WTC11 (cell line): Measurements from ENCODE around the gene RXRA. TPM values are rescaled to one million over a fixed set of nuclear protein-coding genes. Genes with fewer than 3 reads are reported as not detected.
A peak's percentile ranks its signal among the peaks of the same experiment; 100 is the strongest.

Experiments used
- ATAC-seq: fragments of 200-7000 bp; cut with Tn5 transposase; 2 replicates; pipeline ENCODE4 v1.10.0; 2021; ENCODE audit warnings: mild to moderate bottlenecking, moderate library complexity
- CTCF ChIA-PET: fragments of 300-600 bp; sonication (Branson Sonifier 250); formaldehyde crosslinking; loops from one replicate; lab custom pipeline; 2021; ENCODE audit warnings: antibody characterized with exemption; lab: Charles Lee
- POLR2A ChIA-PET: fragments of 350-600 bp; sonication (Branson Sonifier 250); formaldehyde crosslinking; loops from one replicate; lab custom pipeline; 2021; ENCODE audit warnings: antibody characterized with exemption; lab: Charles Lee
- DNase-seq: peaks from one replicate; pipeline ENCODE4 v3.0.0; 2021; ENCODE audit warnings: low spot score
- H3K27ac Mint-ChIP-seq: 2 replicates; pipeline ENCODE4 v1.8.0; 2021; ENCODE audit warnings: mixed read lengths
- H3K27me3 Mint-ChIP-seq: 2 replicates; pipeline ENCODE4 v1.8.0; 2021; ENCODE audit warnings: low read depth, mild to moderate bottlenecking, moderate library complexity, mixed read lengths
- H3K36me3 Mint-ChIP-seq: 2 replicates; pipeline ENCODE4 v1.8.0; 2021; ENCODE audit warnings: mixed read lengths
- H3K4me1 Mint-ChIP-seq: 2 replicates; pipeline ENCODE4 v1.8.0; 2022; ENCODE audit warnings: mixed read lengths
- H3K4me3 Mint-ChIP-seq: 2 replicates; pipeline ENCODE4 v1.8.0; 2021; ENCODE audit warnings: mild to moderate bottlenecking, moderate library complexity, mixed read lengths
- H3K9me3 Mint-ChIP-seq: 2 replicates; pipeline ENCODE4 v1.8.0; 2021; ENCODE audit warnings: mixed read lengths
- FOXK1 ChIP-seq: sonication (generic); formaldehyde crosslinking; IDR thresholded peaks from 2 replicates; pipeline ENCODE4 v1.8.0; 2022; ENCODE audit warnings: mild to moderate bottlenecking, moderate library complexity, missing genetic modification reagents
- GRHL2 ChIP-seq: fragments of 250-450 bp; sonication (Bioruptor Pico); IDR thresholded peaks from 2 replicates; pipeline ENCODE4 v1.8.0; 2022; ENCODE audit warnings: mild to moderate bottlenecking, moderate library complexity; ENCODE audit not compliant: insufficient replicate concordance, severe bottlenecking
- IRF2 ChIP-seq: sonication (generic); formaldehyde crosslinking; IDR thresholded peaks from 2 replicates; pipeline ENCODE4 v1.8.0; 2022; ENCODE audit warnings: low read depth, missing genetic modification reagents, borderline replicate concordance
- MXD4 ChIP-seq: fragments of 250-450 bp; sonication (Bioruptor Pico); IDR thresholded peaks from 2 replicates; pipeline ENCODE4 v1.8.0; 2021; ENCODE audit warnings: mild to moderate bottlenecking, moderate library complexity, borderline replicate concordance
- PRRX2 ChIP-seq: fragments of 250-450 bp; sonication (Bioruptor Pico); IDR thresholded peaks from 2 replicates; pipeline ENCODE4 v1.8.0; 2021; ENCODE audit warnings: mild to moderate bottlenecking
- SP1 ChIP-seq: sonication (generic); formaldehyde crosslinking; conservative IDR thresholded peaks from 2 replicates; pipeline ENCODE4 v1.8.1; 2022; ENCODE audit warnings: missing genetic modification reagents
- ZNF121 ChIP-seq: sonication (generic); formaldehyde crosslinking; IDR thresholded peaks from 2 replicates; pipeline ENCODE4 v1.8.0; 2023; ENCODE audit warnings: missing genetic modification reagents
- ZNF671 ChIP-seq: fragments of 250-450 bp; sonication (Bioruptor Pico); IDR thresholded peaks from 2 replicates; pipeline ENCODE4 v1.8.0; 2021; ENCODE audit warnings: mild to moderate bottlenecking
- total RNA-seq: library from RNA; stranded (reverse); gene quantifications from 3 replicates; pipeline ENCODE4 v1.2.3, GENCODE V29; 2021
- TF ChIP-seq, protein P1 (sequence below): sonication (generic); formaldehyde crosslinking; IDR thresholded peaks from 2 replicates; pipeline ENCODE4 v1.8.0; 2022; ENCODE audit warnings: missing genetic modification reagents
- TF ChIP-seq, protein P2 (sequence below): sonication (generic); formaldehyde crosslinking; IDR thresholded peaks from 2 replicates; pipeline ENCODE4 v1.8.0; 2022; ENCODE audit warnings: mild to moderate bottlenecking, missing genetic modification reagents
- TF ChIP-seq, protein P3 (sequence below): sonication (generic); formaldehyde crosslinking; conservative IDR thresholded peaks from 2 replicates; pipeline ENCODE4 v1.8.1; 2022; ENCODE audit warnings: mild to moderate bottlenecking, missing genetic modification reagents
- TF ChIP-seq, protein P4 (sequence below): fragments of 250-450 bp; sonication (Bioruptor Pico); IDR thresholded peaks from 2 replicates; pipeline ENCODE4 v1.9.0; 2021; ENCODE audit warnings: mild to moderate bottlenecking
- TF ChIP-seq, protein P5 (sequence below): sonication (generic); formaldehyde crosslinking; IDR thresholded peaks from 2 replicates; pipeline ENCODE4 v1.8.0; 2022; ENCODE audit warnings: mild to moderate bottlenecking, missing genetic modification reagents
- TF ChIP-seq, protein P6 (sequence below): sonication (generic); formaldehyde crosslinking; IDR thresholded peaks from 2 replicates; pipeline ENCODE4 v1.8.1; 2022; ENCODE audit warnings: low read depth, mild to moderate bottlenecking, moderate library complexity, missing genetic modification reagents, borderline replicate concordance
- TF ChIP-seq, protein P7 (sequence below): fragments of 250-450 bp; sonication (Bioruptor Pico); IDR thresholded peaks from 2 replicates; pipeline ENCODE4 v2.1.2; 2022; ENCODE audit warnings: mild to moderate bottlenecking, moderate library complexity
- TF ChIP-seq, protein P8 (sequence below): sonication (generic); formaldehyde crosslinking; conservative IDR thresholded peaks from 2 replicates; pipeline ENCODE4 v1.8.1; 2023; ENCODE audit warnings: mild to moderate bottlenecking, low read depth, missing genetic modification reagents, moderate library complexity

The RXRA gene
- total RNA-seq, 1 experiment from 2014 or later = 27.5 TPM

DNA sequence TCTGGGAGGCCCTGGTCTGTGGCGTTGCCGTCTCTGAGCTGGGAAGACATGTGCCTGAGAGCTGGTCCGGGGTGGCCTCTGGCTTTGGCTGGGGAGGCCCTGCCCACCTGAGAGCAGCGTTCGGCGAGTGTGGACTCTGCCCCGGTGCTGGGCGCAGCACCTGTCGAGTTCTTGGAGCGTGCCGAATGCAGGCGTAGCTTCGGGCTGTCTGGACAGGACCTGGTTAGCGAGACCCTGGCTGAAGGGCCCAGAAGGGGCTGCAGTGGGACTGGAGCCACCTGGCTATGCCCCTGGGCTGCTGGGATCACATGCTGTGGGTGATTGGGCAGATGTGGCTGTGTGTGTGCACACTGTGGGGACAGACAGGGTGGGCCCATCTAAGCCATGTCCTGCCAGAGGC lies 56.5 kb downstream of the RXRA start:
- Mint-ChIP-seq H3K4me1 (peaks cover 5% of the 10 kb centered on the region), H3K9me3 (no peaks in the 10 kb centered on the region), H3K27me3 (no peaks in the 10 kb centered on the region), H3K27ac (peak overlapping the region; percentile 11), H3K4me3 (no peak overlapping the region), H3K36me3 (no peaks in the 10 kb centered on the region)
- POLR2A ChIA-PET = no interaction called here
- CTCF ChIA-PET = interaction anchor here (0.6 to 1.6 kb wide), 2 partner anchors 59 to 60 kb away, joined by 3 to 5 read pairs; no protein-coding TSS in a partner anchor
- ATAC-seq (no peak), DNase-seq (no peak)
- no peak for TF ChIP-seq MXD4 (CRISPR knock-in tag)
- TF ChIP-seq, protein P1, sequence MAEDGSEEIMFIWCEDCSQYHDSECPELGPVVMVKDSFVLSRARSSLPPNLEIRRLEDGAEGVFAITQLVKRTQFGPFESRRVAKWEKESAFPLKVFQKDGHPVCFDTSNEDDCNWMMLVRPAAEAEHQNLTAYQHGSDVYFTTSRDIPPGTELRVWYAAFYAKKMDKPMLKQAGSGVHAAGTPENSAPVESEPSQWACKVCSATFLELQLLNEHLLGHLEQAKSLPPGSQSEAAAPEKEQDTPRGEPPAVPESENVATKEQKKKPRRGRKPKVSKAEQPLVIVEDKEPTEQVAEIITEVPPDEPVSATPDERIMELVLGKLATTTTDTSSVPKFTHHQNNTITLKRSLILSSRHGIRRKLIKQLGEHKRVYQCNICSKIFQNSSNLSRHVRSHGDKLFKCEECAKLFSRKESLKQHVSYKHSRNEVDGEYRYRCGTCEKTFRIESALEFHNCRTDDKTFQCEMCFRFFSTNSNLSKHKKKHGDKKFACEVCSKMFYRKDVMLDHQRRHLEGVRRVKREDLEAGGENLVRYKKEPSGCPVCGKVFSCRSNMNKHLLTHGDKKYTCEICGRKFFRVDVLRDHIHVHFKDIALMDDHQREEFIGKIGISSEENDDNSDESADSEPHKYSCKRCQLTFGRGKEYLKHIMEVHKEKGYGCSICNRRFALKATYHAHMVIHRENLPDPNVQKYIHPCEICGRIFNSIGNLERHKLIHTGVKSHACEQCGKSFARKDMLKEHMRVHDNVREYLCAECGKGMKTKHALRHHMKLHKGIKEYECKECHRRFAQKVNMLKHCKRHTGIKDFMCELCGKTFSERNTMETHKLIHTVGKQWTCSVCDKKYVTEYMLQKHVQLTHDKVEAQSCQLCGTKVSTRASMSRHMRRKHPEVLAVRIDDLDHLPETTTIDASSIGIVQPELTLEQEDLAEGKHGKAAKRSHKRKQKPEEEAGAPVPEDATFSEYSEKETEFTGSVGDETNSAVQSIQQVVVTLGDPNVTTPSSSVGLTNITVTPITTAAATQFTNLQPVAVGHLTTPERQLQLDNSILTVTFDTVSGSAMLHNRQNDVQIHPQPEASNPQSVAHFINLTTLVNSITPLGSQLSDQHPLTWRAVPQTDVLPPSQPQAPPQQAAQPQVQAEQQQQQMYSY = no peak
- TF ChIP-seq, protein P2, sequence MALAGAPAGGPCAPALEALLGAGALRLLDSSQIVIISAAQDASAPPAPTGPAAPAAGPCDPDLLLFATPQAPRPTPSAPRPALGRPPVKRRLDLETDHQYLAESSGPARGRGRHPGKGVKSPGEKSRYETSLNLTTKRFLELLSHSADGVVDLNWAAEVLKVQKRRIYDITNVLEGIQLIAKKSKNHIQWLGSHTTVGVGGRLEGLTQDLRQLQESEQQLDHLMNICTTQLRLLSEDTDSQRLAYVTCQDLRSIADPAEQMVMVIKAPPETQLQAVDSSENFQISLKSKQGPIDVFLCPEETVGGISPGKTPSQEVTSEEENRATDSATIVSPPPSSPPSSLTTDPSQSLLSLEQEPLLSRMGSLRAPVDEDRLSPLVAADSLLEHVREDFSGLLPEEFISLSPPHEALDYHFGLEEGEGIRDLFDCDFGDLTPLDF (CRISPR knock-in tag) = no peak
- TF ChIP-seq, protein P3, sequence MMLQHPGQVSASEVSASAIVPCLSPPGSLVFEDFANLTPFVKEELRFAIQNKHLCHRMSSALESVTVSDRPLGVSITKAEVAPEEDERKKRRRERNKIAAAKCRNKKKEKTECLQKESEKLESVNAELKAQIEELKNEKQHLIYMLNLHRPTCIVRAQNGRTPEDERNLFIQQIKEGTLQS (CRISPR knock-in tag) = no peak
- TF ChIP-seq, all 79 proteins: peak for 0

DNA sequence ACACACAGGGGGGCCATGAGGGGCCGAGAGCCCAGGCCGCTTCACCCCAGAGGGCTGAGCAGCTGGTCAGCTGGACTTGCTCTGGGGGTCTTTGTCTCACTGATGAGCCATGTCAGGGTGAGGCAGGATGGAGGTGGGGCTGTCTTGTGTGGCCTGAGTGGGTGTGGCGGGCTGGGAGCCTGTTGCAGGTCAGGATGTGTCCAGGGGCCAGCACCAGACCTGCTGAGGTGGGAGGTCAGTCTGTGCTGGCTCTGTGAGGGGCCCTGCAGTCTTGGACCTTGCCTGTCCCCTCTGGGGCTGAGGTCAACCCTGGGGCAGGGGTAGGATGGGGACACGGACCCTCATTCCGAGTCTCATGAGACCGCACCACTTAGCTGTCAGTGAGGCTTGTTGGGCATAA lies 56.9 kb downstream of the RXRA start:
- Mint-ChIP-seq H3K27ac (peak overlapping the region; percentile 65), H3K9me3 (no peaks in the 10 kb centered on the region), H3K27me3 (no peaks in the 10 kb centered on the region), H3K4me1 (peaks cover 5% of the 10 kb centered on the region), H3K36me3 (no peaks in the 10 kb centered on the region), H3K4me3 (no peak overlapping the region)
- no peak for DNase-seq
- POLR2A ChIA-PET = no interaction called here
- no peak for TF ChIP-seq IRF2 (CRISPR knock-in tag)
- TF ChIP-seq, protein P4, sequence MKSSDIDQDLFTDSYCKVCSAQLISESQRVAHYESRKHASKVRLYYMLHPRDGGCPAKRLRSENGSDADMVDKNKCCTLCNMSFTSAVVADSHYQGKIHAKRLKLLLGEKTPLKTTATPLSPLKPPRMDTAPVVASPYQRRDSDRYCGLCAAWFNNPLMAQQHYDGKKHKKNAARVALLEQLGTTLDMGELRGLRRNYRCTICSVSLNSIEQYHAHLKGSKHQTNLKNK (CRISPR knock-in tag) = no peak
- CTCF ChIA-PET = interaction anchor here (1.6 kb wide), 1 partner anchor 60 kb away, joined by 5 read pairs; no protein-coding TSS in a partner anchor
- no peak for ATAC-seq

DNA sequence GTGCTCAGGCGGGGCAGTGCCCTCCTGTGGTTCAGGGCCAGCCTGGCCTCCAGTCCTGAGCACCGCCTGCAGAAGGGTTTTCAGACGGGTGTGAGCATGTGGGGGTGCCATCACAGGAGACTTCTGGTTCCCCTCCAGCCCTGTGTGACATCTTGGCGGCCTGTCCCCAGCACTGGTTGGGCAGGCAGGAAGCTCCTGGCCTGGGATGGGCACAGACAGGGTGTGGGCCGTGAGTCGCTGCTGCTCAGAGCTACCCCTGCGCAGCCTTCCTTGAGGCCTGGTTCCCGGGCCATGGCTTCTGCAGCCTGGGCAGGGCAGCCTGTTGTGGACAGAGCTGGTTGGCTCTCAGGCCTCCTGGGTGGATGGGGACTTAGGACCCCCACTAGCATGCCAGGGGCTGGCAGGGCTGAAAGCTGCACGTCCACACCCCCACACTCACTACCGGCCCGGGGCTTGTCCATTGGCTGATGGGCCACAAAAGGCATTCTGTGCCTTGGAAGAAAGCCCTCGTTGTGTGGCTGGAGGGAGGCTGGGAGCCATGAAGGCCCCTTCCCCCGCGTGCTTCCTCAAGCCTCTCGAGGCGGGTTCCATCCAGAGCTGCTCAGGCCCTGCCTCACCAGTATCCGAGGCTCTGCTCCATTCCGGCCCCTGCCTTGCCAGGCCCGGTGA lies 58.7 kb downstream of the RXRA start:
- Mint-ChIP-seq H3K27me3 (no peaks in the 10 kb centered on the region), H3K4me3 (no peak overlapping the region), H3K4me1 (peaks cover 5% of the 10 kb centered on the region), H3K36me3 (no peaks in the 10 kb centered on the region), H3K9me3 (no peaks in the 10 kb centered on the region), H3K27ac (no peak overlapping the region)
- CTCF ChIA-PET = interaction anchor here (0.5 kb wide), 1 partner anchor 64 kb away, joined by 3 read pairs; no protein-coding TSS in a partner anchor
- DNase-seq = no peak
- POLR2A ChIA-PET = no interaction called here
- no peak for ATAC-seq
- TF ChIP-seq, protein P5, sequence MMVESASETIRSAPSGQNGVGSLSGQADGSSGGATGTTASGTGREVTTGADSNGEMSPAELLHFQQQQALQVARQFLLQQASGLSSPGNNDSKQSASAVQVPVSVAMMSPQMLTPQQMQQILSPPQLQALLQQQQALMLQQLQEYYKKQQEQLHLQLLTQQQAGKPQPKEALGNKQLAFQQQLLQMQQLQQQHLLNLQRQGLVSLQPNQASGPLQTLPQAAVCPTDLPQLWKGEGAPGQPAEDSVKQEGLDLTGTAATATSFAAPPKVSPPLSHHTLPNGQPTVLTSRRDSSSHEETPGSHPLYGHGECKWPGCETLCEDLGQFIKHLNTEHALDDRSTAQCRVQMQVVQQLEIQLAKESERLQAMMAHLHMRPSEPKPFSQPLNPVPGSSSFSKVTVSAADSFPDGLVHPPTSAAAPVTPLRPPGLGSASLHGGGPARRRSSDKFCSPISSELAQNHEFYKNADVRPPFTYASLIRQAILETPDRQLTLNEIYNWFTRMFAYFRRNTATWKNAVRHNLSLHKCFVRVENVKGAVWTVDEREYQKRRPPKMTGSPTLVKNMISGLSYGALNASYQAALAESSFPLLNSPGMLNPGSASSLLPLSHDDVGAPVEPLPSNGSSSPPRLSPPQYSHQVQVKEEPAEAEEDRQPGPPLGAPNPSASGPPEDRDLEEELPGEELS (CRISPR knock-in tag) = no peak
- no peak for TF ChIP-seq FOXK1 (CRISPR knock-in tag)
- no peak for TF ChIP-seq ZNF671
- TF ChIP-seq, protein P6, sequence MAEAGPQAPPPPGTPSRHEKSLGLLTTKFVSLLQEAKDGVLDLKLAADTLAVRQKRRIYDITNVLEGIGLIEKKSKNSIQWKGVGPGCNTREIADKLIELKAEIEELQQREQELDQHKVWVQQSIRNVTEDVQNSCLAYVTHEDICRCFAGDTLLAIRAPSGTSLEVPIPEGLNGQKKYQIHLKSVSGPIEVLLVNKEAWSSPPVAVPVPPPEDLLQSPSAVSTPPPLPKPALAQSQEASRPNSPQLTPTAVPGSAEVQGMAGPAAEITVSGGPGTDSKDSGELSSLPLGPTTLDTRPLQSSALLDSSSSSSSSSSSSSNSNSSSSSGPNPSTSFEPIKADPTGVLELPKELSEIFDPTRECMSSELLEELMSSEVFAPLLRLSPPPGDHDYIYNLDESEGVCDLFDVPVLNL (CRISPR knock-in tag) = no peak
- no peak for TF ChIP-seq PRRX2 (CRISPR knock-in tag)
- TF ChIP-seq SP1 = no peak
- TF ChIP-seq, protein P7, sequence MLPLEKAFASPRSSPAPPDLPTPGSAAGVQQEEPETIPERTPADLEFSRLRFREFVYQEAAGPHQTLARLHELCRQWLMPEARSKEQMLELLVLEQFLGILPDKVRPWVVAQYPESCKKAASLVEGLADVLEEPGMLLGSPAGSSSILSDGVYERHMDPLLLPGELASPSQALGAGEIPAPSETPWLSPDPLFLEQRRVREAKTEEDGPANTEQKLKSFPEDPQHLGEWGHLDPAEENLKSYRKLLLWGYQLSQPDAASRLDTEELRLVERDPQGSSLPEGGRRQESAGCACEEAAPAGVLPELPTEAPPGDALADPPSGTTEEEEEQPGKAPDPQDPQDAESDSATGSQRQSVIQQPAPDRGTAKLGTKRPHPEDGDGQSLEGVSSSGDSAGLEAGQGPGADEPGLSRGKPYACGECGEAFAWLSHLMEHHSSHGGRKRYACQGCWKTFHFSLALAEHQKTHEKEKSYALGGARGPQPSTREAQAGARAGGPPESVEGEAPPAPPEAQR (CRISPR knock-in tag) = no peak
- TF ChIP-seq, protein P8, sequence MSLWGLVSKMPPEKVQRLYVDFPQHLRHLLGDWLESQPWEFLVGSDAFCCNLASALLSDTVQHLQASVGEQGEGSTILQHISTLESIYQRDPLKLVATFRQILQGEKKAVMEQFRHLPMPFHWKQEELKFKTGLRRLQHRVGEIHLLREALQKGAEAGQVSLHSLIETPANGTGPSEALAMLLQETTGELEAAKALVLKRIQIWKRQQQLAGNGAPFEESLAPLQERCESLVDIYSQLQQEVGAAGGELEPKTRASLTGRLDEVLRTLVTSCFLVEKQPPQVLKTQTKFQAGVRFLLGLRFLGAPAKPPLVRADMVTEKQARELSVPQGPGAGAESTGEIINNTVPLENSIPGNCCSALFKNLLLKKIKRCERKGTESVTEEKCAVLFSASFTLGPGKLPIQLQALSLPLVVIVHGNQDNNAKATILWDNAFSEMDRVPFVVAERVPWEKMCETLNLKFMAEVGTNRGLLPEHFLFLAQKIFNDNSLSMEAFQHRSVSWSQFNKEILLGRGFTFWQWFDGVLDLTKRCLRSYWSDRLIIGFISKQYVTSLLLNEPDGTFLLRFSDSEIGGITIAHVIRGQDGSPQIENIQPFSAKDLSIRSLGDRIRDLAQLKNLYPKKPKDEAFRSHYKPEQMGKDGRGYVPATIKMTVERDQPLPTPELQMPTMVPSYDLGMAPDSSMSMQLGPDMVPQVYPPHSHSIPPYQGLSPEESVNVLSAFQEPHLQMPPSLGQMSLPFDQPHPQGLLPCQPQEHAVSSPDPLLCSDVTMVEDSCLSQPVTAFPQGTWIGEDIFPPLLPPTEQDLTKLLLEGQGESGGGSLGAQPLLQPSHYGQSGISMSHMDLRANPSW (CRISPR knock-in tag) = no peak
- TF ChIP-seq ZNF121 (CRISPR knock-in tag) = no peak
- no peak for TF ChIP-seq GRHL2 (CRISPR knock-in tag)
